OCI-LY7 (cell line): ENCODE data around the gene CRNN. TPM values are rescaled to one million over a fixed set of nuclear protein-coding genes. Genes with fewer than 3 reads are reported as not detected.

ENCODE experiments used
- BruUV-seq: library from RNA; stranded (reverse); fragments of 400-500 nt; replicated peaks from 2 replicates; lab custom pipeline; 2021; lab: Mats Ljungman, UMichigan
- CTCF ChIA-PET: fragments of 300-600 bp; sonication (Branson Sonifier 250); formaldehyde crosslinking; loops from one replicate; lab custom pipeline; 2022; ENCODE audit warnings: antibody characterized with exemption; ENCODE audit not compliant: unreplicated experiment; lab: Charles Lee
- POLR2A ChIA-PET: fragments of 300-600 bp; sonication (Branson Sonifier 250); formaldehyde crosslinking; loops from one replicate; lab custom pipeline; 2022; ENCODE audit warnings: antibody characterized with exemption; lab: Charles Lee
- DNase-seq: peaks from one replicate; pipeline ENCODE4 v3.0.0-alpha.2; 2015; ENCODE audit warnings: low spot score
- H2AFZ ChIP-seq: fragments of 200-600 bp; sonication (generic), shearing (Covaris generic); 2 replicates; pipeline ENCODE4 v1.6.1; 2014; ENCODE audit warnings: mild to moderate bottlenecking, antibody characterized with exemption, low read length, moderate library complexity
- H3K27ac ChIP-seq: fragments of 200-600 bp; sonication (generic); 2 replicates; pipeline ENCODE4 v1.5.1; 2014; ENCODE audit warnings: mixed run types, low read depth, mild to moderate bottlenecking, moderate library complexity, low read length, inconsistent platforms; ENCODE audit not compliant: poor library complexity, severe bottlenecking
- H3K36me3 ChIP-seq: fragments of 200-600 bp; sonication (generic); 2 replicates; pipeline ENCODE4 v1.6.1; 2014; ENCODE audit warnings: mild to moderate bottlenecking, antibody characterized with exemption, low read length, moderate library complexity, mixed read lengths; ENCODE audit not compliant: insufficient read depth
- H3K4me1 ChIP-seq: fragments of 200-600 bp; sonication (generic); 2 replicates; pipeline ENCODE4 v1.5.1; 2014; ENCODE audit warnings: mild to moderate bottlenecking, low read length; ENCODE audit not compliant: insufficient read depth, poor library complexity, severe bottlenecking
- H3K4me2 ChIP-seq: fragments of 200-600 bp; sonication (generic); 2 replicates; pipeline ENCODE4 v1.6.1; 2014; ENCODE audit warnings: mild to moderate bottlenecking, low read length
- H3K4me3 ChIP-seq: fragments of 200-600 bp; sonication (generic); 2 replicates; pipeline ENCODE4 v1.5.1; 2014; ENCODE audit warnings: mild to moderate bottlenecking, low read depth, low read length; ENCODE audit not compliant: poor library complexity, severe bottlenecking
- H3K79me2 ChIP-seq: fragments of 200-600 bp; sonication (generic); 2 replicates; pipeline ENCODE4 v1.6.1; 2016; ENCODE audit warnings: low read depth, mild to moderate bottlenecking, low read length, moderate library complexity, mixed read lengths; ENCODE audit not compliant: insufficient read depth
- H3K9me2 ChIP-seq: fragments of 200-600 bp; sonication (generic); 2 replicates; pipeline ENCODE4 v1.6.1; 2016; ENCODE audit warnings: mild to moderate bottlenecking, low read length, mixed read lengths; ENCODE audit not compliant: insufficient read depth
- H3K9me3 ChIP-seq: fragments of 200-600 bp; sonication (generic); 2 replicates; pipeline ENCODE4 v1.6.1; 2014; ENCODE audit warnings: mild to moderate bottlenecking, mixed run types, low read length, mixed read lengths
- H4K20me1 ChIP-seq: fragments of 200-600 bp; sonication (generic); 2 replicates; pipeline ENCODE4 v1.6.1; 2014; ENCODE audit warnings: mild to moderate bottlenecking, antibody characterized with exemption, low read length, moderate library complexity, mixed read lengths; ENCODE audit not compliant: insufficient read depth
- EZH2phosphoT487 ChIP-seq: fragments of 200-600 bp; sonication (generic); IDR thresholded peaks from 2 replicates; pipeline ENCODE4 v1.6.1; 2018; ENCODE audit warnings: low read depth, borderline replicate concordance, mild to moderate bottlenecking, mixed run types, antibody characterized with exemption, low read length, moderate library complexity, mixed read lengths
- intact Hi-C: fragments of 100-400 bp; cut with micrococcal nuclease; formaldehyde crosslinking; loops from one replicate; pipeline ENCODE4 v1.10.0; 2022; ENCODE audit not compliant: unreplicated experiment
- small RNA-seq: library from RNA; depleted of rRNA; stranded (forward); fragments of <200 nt; gene quantifications from one replicate; pipeline ENCODE3, GENCODE V24; 2014
- total RNA-seq, 2 experiments: library from RNA; depleted of rRNA in 1 of 2; stranded (reverse); fragments of >200 nt in 1 of 2; shearing (Covaris generic) in 1 of 2; gene quantifications; 2 replicates each; pipeline ENCODE4 v1.2.3, GENCODE V29; 2014 to 2022
- TF ChIP-seq, protein P1 (sequence below): fragments of 200-600 bp; sonication (generic); conservative IDR thresholded peaks from 2 replicates; pipeline ENCODE4 v1.5.1; 2014; ENCODE audit warnings: mild to moderate bottlenecking, antibody characterized with exemption, low read length, moderate library complexity, mixed read lengths

Gene CRNN
- total RNA-seq, 2 experiments from 2014 or later: not detected

DNA sequence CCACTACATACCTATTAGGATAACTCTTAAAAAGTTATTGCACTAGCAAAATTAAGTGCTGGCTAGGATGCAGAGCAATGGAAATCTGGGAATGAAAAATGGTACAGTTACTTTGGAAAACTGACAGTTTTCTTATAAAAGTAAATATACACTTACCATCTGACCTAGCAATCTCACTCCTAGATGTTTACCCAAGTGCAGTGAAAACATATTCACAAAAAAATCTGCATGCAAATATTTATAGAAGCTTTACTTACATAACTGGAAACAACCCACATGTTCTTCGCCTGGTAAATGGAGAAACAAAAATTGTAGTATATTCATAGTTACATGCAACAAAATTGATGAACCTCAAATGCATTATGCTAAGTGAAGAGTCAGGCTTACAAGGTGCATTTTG lies 41.4 kb downstream of the CRNN start:
- Histone ChIP-seq H3K36me3 (no peaks in the 10 kb centered on the region), H3K4me2 (no peak overlapping the region), H4K20me1 (no peaks in the 10 kb centered on the region), H3K27ac (no peak overlapping the region), H3K4me3 (no peak overlapping the region), H2AFZ (no peak overlapping the region), H3K9me3 (no peaks in the 10 kb centered on the region), H3K9me2 (no peaks in the 10 kb centered on the region), H3K79me2 (no peaks in the 10 kb centered on the region), H3K4me1 (no peaks in the 10 kb centered on the region)
- ChIA-PET CTCF (no interaction called here), POLR2A (no interaction called here)
- intact Hi-C loops: no loop called here
- no peak for TF ChIP-seq EZH2phosphoT487
- DNase-seq: no peak
- BruUV-seq: no TSS peak

DNA sequence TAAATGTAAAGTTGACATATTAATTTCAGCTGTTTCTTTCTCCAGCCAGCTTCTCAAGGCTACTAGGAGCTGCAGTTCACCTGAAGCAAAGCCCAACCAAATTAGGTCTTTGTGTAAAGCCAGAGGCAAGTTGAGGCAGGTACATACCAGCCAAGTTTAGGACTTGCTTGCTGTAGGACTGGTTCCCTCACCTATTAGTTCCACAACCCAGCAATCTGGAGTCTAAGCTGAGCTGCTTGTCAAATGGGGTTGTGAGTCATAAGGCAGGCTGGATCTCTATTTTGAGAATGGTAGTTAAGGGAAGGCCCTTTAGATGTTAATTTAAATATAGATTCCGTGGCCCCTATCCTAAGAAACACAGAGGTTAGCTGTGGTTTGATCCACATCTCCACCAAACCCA lies 46.6 kb downstream of the CRNN start:
- no peaks in the 10 kb centered on the region for H4K20me1 ChIP-seq
- ChIA-PET POLR2A (no interaction called here), CTCF (no interaction called here)
- DNase-seq: no peak
- H3K9me2 ChIP-seq: no peaks in the 10 kb centered on the region
- intact Hi-C loops: no loop called here
- H2AFZ ChIP-seq: no peak overlapping the region
- H3K9me3 ChIP-seq: no peaks in the 10 kb centered on the region
- no peaks in the 10 kb centered on the region for H3K79me2 ChIP-seq
- no peak overlapping the region for H3K27ac ChIP-seq
- no peak overlapping the region for H3K4me2 ChIP-seq
- no peaks in the 10 kb centered on the region for H3K4me1 ChIP-seq
- TF ChIP-seq, protein P1, sequence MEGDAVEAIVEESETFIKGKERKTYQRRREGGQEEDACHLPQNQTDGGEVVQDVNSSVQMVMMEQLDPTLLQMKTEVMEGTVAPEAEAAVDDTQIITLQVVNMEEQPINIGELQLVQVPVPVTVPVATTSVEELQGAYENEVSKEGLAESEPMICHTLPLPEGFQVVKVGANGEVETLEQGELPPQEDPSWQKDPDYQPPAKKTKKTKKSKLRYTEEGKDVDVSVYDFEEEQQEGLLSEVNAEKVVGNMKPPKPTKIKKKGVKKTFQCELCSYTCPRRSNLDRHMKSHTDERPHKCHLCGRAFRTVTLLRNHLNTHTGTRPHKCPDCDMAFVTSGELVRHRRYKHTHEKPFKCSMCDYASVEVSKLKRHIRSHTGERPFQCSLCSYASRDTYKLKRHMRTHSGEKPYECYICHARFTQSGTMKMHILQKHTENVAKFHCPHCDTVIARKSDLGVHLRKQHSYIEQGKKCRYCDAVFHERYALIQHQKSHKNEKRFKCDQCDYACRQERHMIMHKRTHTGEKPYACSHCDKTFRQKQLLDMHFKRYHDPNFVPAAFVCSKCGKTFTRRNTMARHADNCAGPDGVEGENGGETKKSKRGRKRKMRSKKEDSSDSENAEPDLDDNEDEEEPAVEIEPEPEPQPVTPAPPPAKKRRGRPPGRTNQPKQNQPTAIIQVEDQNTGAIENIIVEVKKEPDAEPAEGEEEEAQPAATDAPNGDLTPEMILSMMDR: no peak
- TF ChIP-seq EZH2phosphoT487: no peak
- BruUV-seq: no TSS peak
- no peaks in the 10 kb centered on the region for H3K36me3 ChIP-seq
- no peak overlapping the region for H3K4me3 ChIP-seq

DNA sequence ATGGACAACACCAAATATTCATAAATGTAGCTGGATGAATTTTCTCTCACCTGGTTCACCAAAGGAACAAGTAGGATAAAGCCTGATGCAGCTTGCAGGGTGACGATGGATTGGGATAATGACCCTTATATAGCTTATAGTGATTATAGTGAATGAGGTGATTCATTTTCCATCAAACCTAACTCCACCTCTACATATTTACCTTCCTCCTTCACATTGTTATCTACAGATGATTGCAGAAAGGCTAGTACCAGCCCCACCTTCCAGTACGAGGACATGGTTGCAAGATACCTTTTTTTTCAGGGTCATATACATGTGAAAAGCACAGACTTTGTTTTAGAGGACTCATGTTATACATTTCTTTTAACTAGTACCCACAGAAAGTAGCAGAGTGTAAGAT lies 54.2 kb downstream of the CRNN start, which contains the start of gene FLG2:
TSS of gene FLG2 (minus strand) at position 101 of the 400 bp plus-strand sequence. CDS start 1,122 bp downstream, outside the sequence.
- H3K4me2 ChIP-seq: no peak within 1 kb of the TSS
- H2AFZ ChIP-seq: no peak within 1 kb of the TSS
- no peaks in the 10 kb centered on the region for H3K4me1 ChIP-seq
- no peaks in the 10 kb centered on the region for H3K9me2 ChIP-seq
- BruUV-seq: no TSS peak
- TF ChIP-seq EZH2phosphoT487: no peak
- TF ChIP-seq, protein P1: no peak
- H3K9me3 ChIP-seq: no peaks in the 10 kb centered on the region
- no peak within 1 kb of the TSS for H3K27ac ChIP-seq
- CTCF ChIA-PET: no interaction called here
- no peak within 1 kb of the TSS for H3K4me3 ChIP-seq
- H4K20me1 ChIP-seq: no peaks in the 10 kb centered on the region
- POLR2A ChIA-PET: no interaction called here
- H3K36me3 ChIP-seq: no peaks in the 10 kb centered on the region
- H3K79me2 ChIP-seq: no peaks in the 10 kb centered on the region
- intact Hi-C loops: no loop called here
- no peak for DNase-seq

Small RNA genes lying within 50 kb of the gene (small RNA-seq; reads per million reads assigned to genes)
- not detected for gene HMGN3P1

Other genes starting within 250 kb of the CRNN start
- not detected in 2 replicates for gene HRNR, start 190.1 kb downstream of the CRNN start, total RNA-seq (2014; rRNA removed; shearing (Covaris generic))
- gene HRNR, start 190.1 kb downstream of the CRNN start, total RNA-seq (2022): not detected in 2 replicates
- not detected in 2 replicates for gene FLG, start 89.0 kb downstream of the CRNN start, total RNA-seq (2014; rRNA removed; shearing (Covaris generic))
- not detected in 2 replicates for gene FLG, start 89.0 kb downstream of the CRNN start, total RNA-seq (2022)
- not detected in 2 replicates for gene FLG2, start 54.3 kb downstream of the CRNN start, total RNA-seq (2014; rRNA removed; shearing (Covaris generic))
- gene FLG2, start 54.3 kb downstream of the CRNN start, total RNA-seq (2022): not detected in 2 replicates
- not detected in 2 replicates for gene LCE5A, start 96.5 kb upstream of the CRNN start, total RNA-seq (2014; rRNA removed; shearing (Covaris generic))
- not detected in 2 replicates for gene LCE5A, start 96.5 kb upstream of the CRNN start, total RNA-seq (2022)
- gene CRCT1, start 100.2 kb upstream of the CRNN start, total RNA-seq (2014; rRNA removed; shearing (Covaris generic)): not detected in 2 replicates
- not detected in 2 replicates for gene CRCT1, start 100.2 kb upstream of the CRNN start, total RNA-seq (2022)
- not detected in 2 replicates for gene LCE3E, start 152.5 kb upstream of the CRNN start, total RNA-seq (2014; rRNA removed; shearing (Covaris generic))
- gene LCE3E, start 152.5 kb upstream of the CRNN start, total RNA-seq (2022): not detected in 2 replicates
- not detected in 2 replicates for gene LCE3D, start 166.3 kb upstream of the CRNN start, total RNA-seq (2014; rRNA removed; shearing (Covaris generic))
- gene LCE3D, start 166.3 kb upstream of the CRNN start, total RNA-seq (2022): not detected in 2 replicates
- not detected in 2 replicates for gene LCE3C, start 186.0 kb upstream of the CRNN start, total RNA-seq (2014; rRNA removed; shearing (Covaris generic))
- not detected in 2 replicates for gene LCE3C, start 186.0 kb upstream of the CRNN start, total RNA-seq (2022)
- gene LCE3B, start 199.5 kb upstream of the CRNN start, total RNA-seq (2014; rRNA removed; shearing (Covaris generic)): not detected in 2 replicates
- gene LCE3B, start 199.5 kb upstream of the CRNN start, total RNA-seq (2022): not detected in 2 replicates
- not detected in 2 replicates for gene LCE3A, start 208.8 kb upstream of the CRNN start, total RNA-seq (2014; rRNA removed; shearing (Covaris generic))
- gene LCE3A, start 208.8 kb upstream of the CRNN start, total RNA-seq (2022): not detected in 2 replicates
- not detected in 2 replicates for gene LCE2D, start 249.1 kb upstream of the CRNN start, total RNA-seq (2014; rRNA removed; shearing (Covaris generic))
- not detected in 2 replicates for gene LCE2D, start 249.1 kb upstream of the CRNN start, total RNA-seq (2022)